Tibial nerve (tissue), 4 donors: ENCODE results near the gene MBTD1. TPM values are rescaled to one million over a fixed set of nuclear protein-coding genes. Genes with fewer than 3 reads are reported as not detected.
"Not testable (repeated sequence)": the region's sequence is repeated elsewhere in the genome, so short reads cannot be mapped to it uniquely, and the experiment has no call there.

Source experiments
- DNase-seq, 2 donors: peaks; one replicate each; pipeline ENCODE4 v3.0.0-alpha.2; 2019; ENCODE audit warnings: low spot score in 2 of 2
- H3K27ac ChIP-seq, 4 donors: fragments of 200-600 bp; sonication (generic) in 3 of 4; one replicate each; pipeline ENCODE4 v1.5.1; 2017 to 2019; ENCODE audit warnings: mild to moderate bottlenecking in 1 of 4
- H3K27me3 ChIP-seq, 2 donors: fragments of 200-600 bp; sonication (generic) in 1 of 2; one replicate each; pipeline versions ENCODE4 v1.5.1 to v1.6.0; 2017 to 2019
- H3K36me3 ChIP-seq, 3 donors: fragments of 200-600 bp; sonication (generic); one replicate each; pipeline ENCODE4 v1.5.1; 2018 to 2019
- H3K4me1 ChIP-seq, 4 donors: fragments of 200-600 bp; sonication (generic) in 3 of 4; one replicate each; pipeline ENCODE4 v1.5.1; 2017 to 2019
- H3K4me3 ChIP-seq, 4 donors: fragments of 200-600 bp; sonication (generic) in 3 of 4; one replicate each; pipeline ENCODE4 v1.5.1; 2017 to 2019; ENCODE audit warnings: mild to moderate bottlenecking in 1 of 4, moderate library complexity in 1 of 4
- H3K9me3 ChIP-seq, 4 donors: fragments of 200-600 bp; sonication (generic) in 3 of 4; one replicate each; pipeline ENCODE4 v1.5.1; 2017 to 2019
- CTCF ChIP-seq, 5 experiments: fragments of 200-600 bp in 3 of 5; fragments of 450-650 bp in 2 of 5; sonication (generic) in 3 of 5; IDR thresholded peaks; one replicate each; pipeline ENCODE4 v1.5.1; 2016 to 2019; ENCODE audit warnings: antibody characterized with exemption in 5 of 5, mild to moderate bottlenecking in 3 of 5, moderate library complexity in 2 of 5
- EP300 ChIP-seq, 2 donors: sonication (generic); formaldehyde crosslinking; IDR thresholded peaks; one replicate each; pipeline ENCODE4 v1.6.1; 2017; ENCODE audit warnings: antibody characterized with exemption in 2 of 2, mild to moderate bottlenecking in 1 of 2
- POLR2A ChIP-seq, 2 donors: fragments of 450-650 bp; IDR thresholded peaks; one replicate each; pipeline ENCODE4 v1.6.1; 2017; ENCODE audit warnings: antibody characterized with exemption in 2 of 2, mild to moderate bottlenecking in 2 of 2, moderate library complexity in 2 of 2
- WGBS, 2 donors: methylation state at CpG; one replicate each; pipeline ENCODE4 v1.1.5; 2018; 5-methylcytosine and 5-hydroxymethylcytosine counted together
- total RNA-seq, 4 donors: library from RNA; depleted of rRNA; stranded (reverse); fragments of >200 nt; gene quantifications; one replicate each; pipeline ENCODE4 v1.1.0, GENCODE V29; 2016

Gene MBTD1
- total RNA-seq, 4 donors from 2014 or later: 10.8 to 18.8 (median 16.3) TPM

- whole genome bisulfite sequencing, 2 donors: 61 to 69% methylated on average over 1 of the region's 1 CpG
- H3K4me3 ChIP-seq: no peak overlapping the region
- no peaks in the 10 kb centered on the region for H3K9me3 ChIP-seq
- H3K27ac ChIP-seq: no peak overlapping the region
- H3K36me3 ChIP-seq: peaks cover 0 to 62% (median 6%) of the 10 kb centered on the region in 3 donors
- no peaks in the 10 kb centered on the region for H3K27me3 ChIP-seq
- peaks cover 0 to 13% (median 2%) of the 10 kb centered on the region in 4 donors for H3K4me1 ChIP-seq
- DNase-seq: no peak
- TF ChIP-seq POLR2A (IDR thresholded peaks at IDR 0.05) (no peak), EP300 (IDR thresholded peaks at IDR 0.05) (no peak), CTCF (IDR thresholded peaks at IDR 0.05) (no peak)
These were observed 75.7 kb downstream of the MBTD1 start for GRCh38 chr17:51184124-51184523.

- Histone ChIP-seq H3K4me1 (peaks cover 0 to 33% (median 2%) of the 10 kb centered on the region in 4 donors), H3K36me3 (peaks cover 0 to 37% (median 0%) of the 10 kb centered on the region in 3 donors), H3K27me3 (no peaks in the 10 kb centered on the region), H3K27ac (no peak overlapping the region), H3K9me3 (no peaks in the 10 kb centered on the region), H3K4me3 (no peak overlapping the region)
- 63 to 79% methylated on average over 5 of the region's 5 CpGs for WGBS, 2 donors
- no peak for DNase-seq
- TF ChIP-seq EP300 (IDR thresholded peaks at IDR 0.05) (no peak), POLR2A (IDR thresholded peaks at IDR 0.05) (no peak)
These were observed 79.4 kb downstream of the MBTD1 start for GRCh38 chr17:51180486-51180885.

GRCh38 chr17:51172030-51172429 is 87.8 kb downstream of the MBTD1 start:
- 85 to 89% methylated on average over 9 of the region's 9 CpGs for WGBS, 2 donors
- not testable (repeated sequence) for H3K4me3 ChIP-seq

GRCh38 chr17:51170736-51171135 is 89.1 kb downstream of the MBTD1 start:
- Histone ChIP-seq H3K36me3 (peaks cover 0 to 71% (median 4%) of the 10 kb centered on the region in 3 donors), H3K4me3 (no peak overlapping the region), H3K27ac (no peak overlapping the region), H3K27me3 (no peaks in the 10 kb centered on the region), H3K4me1 (peaks cover 0 to 14% (median 2%) of the 10 kb centered on the region in 4 donors), H3K9me3 (no peaks in the 10 kb centered on the region)
- TF ChIP-seq EP300 (IDR thresholded peaks at IDR 0.05) (no peak), POLR2A (IDR thresholded peaks at IDR 0.05) (no peak), CTCF (IDR thresholded peaks at IDR 0.05) (no peak)
- 86 to 87% methylated on average over 2 of the region's 2 CpGs for WGBS, 2 donors
- no peak for DNase-seq

More at GRCh38 chr17:51172030-51172429, 87.8 kb downstream of the MBTD1 start:
- H3K9me3 ChIP-seq, H3K27me3 ChIP-seq, DNase-seq, H3K27ac ChIP-seq: not testable (repeated sequence)
- Histone ChIP-seq H3K36me3 (peaks cover 0 to 71% (median 4%) of the 10 kb centered on the region in 3 donors), H3K4me1 (peaks cover 0 to 12% (median 1%) of the 10 kb centered on the region in 4 donors)

- WGBS, 2 donors: 85 to 90% methylated on average over 1 of the region's 1 CpG
- H3K27me3 ChIP-seq: no peaks in the 10 kb centered on the region
- H3K36me3 ChIP-seq: peaks cover 0 to 61% (median 4%) of the 10 kb centered on the region in 3 donors
- TF ChIP-seq POLR2A (IDR thresholded peaks at IDR 0.05) (no peak), CTCF (IDR thresholded peaks at IDR 0.05) (no peak), EP300 (IDR thresholded peaks at IDR 0.05) (no peak)
- H3K4me3 ChIP-seq: no peak overlapping the region
- H3K9me3 ChIP-seq: no peaks in the 10 kb centered on the region
- H3K4me1 ChIP-seq: peaks cover 0 to 23% (median 7%) of the 10 kb centered on the region in 4 donors
- no peak overlapping the region for H3K27ac ChIP-seq
- no peak for DNase-seq
These were observed 90.5 kb downstream of the MBTD1 start for GRCh38 chr17:51169340-51169739.

- WGBS, 2 donors: 19 to 42% methylated on average over 16 to 38 of the region's 42 CpGs
- DNase-seq: no peak
- H3K4me3 ChIP-seq: peak overlapping the region; percentile 59 to 98 (median 96)
- no peak for TF ChIP-seq POLR2A (IDR thresholded peaks at IDR 0.05)
- peak; percentile 46 to 66 (median 60) for TF ChIP-seq CTCF (IDR thresholded peaks at IDR 0.05)
- H3K27me3 ChIP-seq: no peaks in the 10 kb centered on the region
- H3K9me3 ChIP-seq: no peaks in the 10 kb centered on the region
- peaks cover 0 to 57% (median 8%) of the 10 kb centered on the region in 3 donors for H3K36me3 ChIP-seq
- H3K4me1 ChIP-seq: peaks cover 0 to 23% (median 7%) of the 10 kb centered on the region in 4 donors
- H3K27ac ChIP-seq: peak overlapping the region; percentile 80 to 98 (median 93)
These were observed 92.6 kb downstream of the MBTD1 start for GRCh38 chr17:51166987-51167931.
